ENCODE results near the gene STYXL2.

- no peak for TF ChIP-seq POLR2AphosphoS5 (IDR thresholded peaks at IDR 0.05; ENCODE audit: low read depth, low read length)
- TF ChIP-seq CEBPB (IDR thresholded peaks at IDR 0.05; ENCODE audit: low read depth, low read length), result no peak
- no peak for TF ChIP-seq EP300 (IDR thresholded peaks at IDR 0.05; ENCODE audit: borderline replicate concordance in 1 of 2, low read depth in 2 of 2, low read length in 2 of 2)
- TF ChIP-seq POLR2A (IDR thresholded peaks at IDR 0.05; ENCODE audit: control extremely low read depth in 1 of 2, low read depth in 2 of 2, low read length in 2 of 2), result no peak
- no peak for TF ChIP-seq CTCF (IDR thresholded peaks at IDR 0.05; ENCODE audit: control extremely low read depth in 1 of 3, insufficient read depth in 1 of 3, low read depth in 1 of 3, low read length in 3 of 3)
- no peak for TF ChIP-seq TBP (IDR thresholded peaks at IDR 0.05; ENCODE audit: low read depth, low read length)
- TF ChIP-seq TAF1 (IDR thresholded peaks at IDR 0.05; ENCODE audit: low read depth, low read length), result no peak
- TF ChIP-seq MAX (IDR thresholded peaks at IDR 0.05), result no peak
- no peak for TF ChIP-seq GTF2F1 (IDR thresholded peaks at IDR 0.05; ENCODE audit: borderline replicate concordance, low read depth, low read length)
Measured at GRCh38 chr1:167071286-167071685, 22.6 kb upstream of the STYXL2 start.
